ENCODE data around the gene TRIM65. TPM values are rescaled to one million over a fixed set of nuclear protein-coding genes. Genes with fewer than 3 reads are reported as not detected.

Gene TRIM65
- total and polyA plus RNA-seq, 10 of the 15 experiments (the other 5 are each of a cell fraction or from before 2014, with no cell fraction given): 1.4 to 26.0 (median 10.8) TPM

DNA sequence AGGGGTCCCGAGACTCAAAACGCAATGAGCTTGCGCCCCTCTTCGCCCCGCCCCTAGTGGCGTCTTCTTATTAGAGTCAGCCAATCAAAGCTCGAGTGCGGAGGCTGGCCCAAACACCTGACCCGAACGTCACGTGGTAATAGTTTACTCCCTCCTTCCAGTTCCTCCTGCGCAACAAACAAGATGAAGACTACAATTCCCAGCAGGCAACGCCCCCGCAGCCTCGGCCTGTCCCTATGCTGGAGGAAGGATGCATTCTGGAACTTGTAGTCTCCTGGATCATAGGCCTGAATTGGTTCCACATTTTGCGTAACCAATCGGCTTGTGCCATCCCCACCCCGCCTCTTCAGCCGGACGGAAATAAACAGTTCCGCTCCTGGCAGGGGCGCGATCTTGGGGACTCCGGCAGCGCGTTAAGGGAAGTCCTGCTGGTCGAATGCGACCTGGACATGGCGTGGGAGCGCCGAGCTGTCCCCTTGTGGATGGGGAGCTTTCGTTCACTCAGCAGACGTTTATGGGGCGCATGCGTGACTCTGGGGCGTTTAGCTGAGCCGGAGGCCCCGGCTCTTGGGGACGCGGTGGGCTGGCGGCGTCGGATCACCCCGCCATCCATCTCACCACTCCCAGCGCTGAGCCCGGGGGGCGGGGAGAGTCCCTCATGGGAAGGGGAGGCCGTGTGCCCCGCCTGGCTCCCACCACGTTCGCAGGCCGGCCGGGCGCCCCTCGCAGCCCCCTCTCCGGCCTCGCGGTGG, 41.3 kb downstream of the TRIM65 start, which contains the start of gene WBP2 (continued):
- TF ChIP-seq CHD2 (IDR thresholded peaks at IDR 0.05; ENCODE audit: borderline replicate concordance, low read depth, low read length) (peak; percentile 73; the same call in 1 of the 2 replicates), BACH1 (IDR thresholded peaks at IDR 0.05; ENCODE audit: borderline replicate concordance) (peak; percentile 89), PAX5 (IDR thresholded peaks at IDR 0.05; ENCODE audit: borderline replicate concordance, low read depth, low read length) (0 out of 2 replicates have a peak, but pooled peaks have one; percentile 59), FOXM1 (IDR thresholded peaks at IDR 0.05; ENCODE audit: low read depth, low read length) (no peak), EGR1 (IDR thresholded peaks at IDR 0.05; ENCODE audit: borderline replicate concordance in 1 of 2, low read depth in 2 of 2, low read length in 2 of 2) (peak; percentile 82 to 100), STAT1 (conservative IDR thresholded peaks at IDR 0.05) (peak; percentile 49; the same call in 1 of the 2 replicates), SUZ12 (IDR thresholded peaks at IDR 0.05; ENCODE audit: unreplicated experiment) (no peak), SIX5 (IDR thresholded peaks at IDR 0.05; ENCODE audit: low read depth, low read length, severe bottlenecking) (peak; percentile 99), NRF1 (conservative IDR thresholded peaks at IDR 0.05; ENCODE audit: low read depth, low read length) (peak; percentile 54), GABPA (IDR thresholded peaks at IDR 0.05; ENCODE audit: low read depth) (peak; percentile 75; the same call in 1 of the 2 replicates), POLR2AphosphoS2 (IDR thresholded peaks at IDR 0.05; ENCODE audit: low read depth, low read length) (peak; percentile 97), NR2F1 (conservative IDR thresholded peaks at IDR 0.05) (peak; percentile 64), SMAD1 (IDR thresholded peaks at IDR 0.05; ENCODE audit: low read depth, partially characterized antibody) (peak; percentile 84), MYC (IDR thresholded peaks at IDR 0.05; ENCODE audit: insufficient read depth, insufficient read length, insufficient replicate concordance, low read length, severe bottlenecking) (no peak), CHD1 (IDR thresholded peaks at IDR 0.05; ENCODE audit: low read depth, low read length) (no peak), SMAD5 (IDR thresholded peaks at IDR 0.05; ENCODE audit: low read depth) (peak; percentile 81; the same call in 1 of the 2 replicates), NR2C2 (IDR thresholded peaks at IDR 0.05; ENCODE audit: borderline replicate concordance, control insufficient read depth, insufficient read length, low read depth) (no peak), TCF3 (IDR thresholded peaks at IDR 0.05; ENCODE audit: borderline replicate concordance, insufficient read depth, low read depth, low read length) (peak; percentile 43; the same call in 1 of the 2 replicates), NFIC (IDR thresholded peaks at IDR 0.05; ENCODE audit: low read depth, low read length) (no peak), ZSCAN29 (IDR thresholded peaks at IDR 0.05) (no peak), CHD4 (IDR thresholded peaks at IDR 0.05) (no peak), CEBPB (IDR thresholded peaks at IDR 0.05; ENCODE audit: borderline replicate concordance in 1 of 2, low read depth in 2 of 2, low read length in 2 of 2) (no peak)
- TF ChIP-seq, protein P1, sequence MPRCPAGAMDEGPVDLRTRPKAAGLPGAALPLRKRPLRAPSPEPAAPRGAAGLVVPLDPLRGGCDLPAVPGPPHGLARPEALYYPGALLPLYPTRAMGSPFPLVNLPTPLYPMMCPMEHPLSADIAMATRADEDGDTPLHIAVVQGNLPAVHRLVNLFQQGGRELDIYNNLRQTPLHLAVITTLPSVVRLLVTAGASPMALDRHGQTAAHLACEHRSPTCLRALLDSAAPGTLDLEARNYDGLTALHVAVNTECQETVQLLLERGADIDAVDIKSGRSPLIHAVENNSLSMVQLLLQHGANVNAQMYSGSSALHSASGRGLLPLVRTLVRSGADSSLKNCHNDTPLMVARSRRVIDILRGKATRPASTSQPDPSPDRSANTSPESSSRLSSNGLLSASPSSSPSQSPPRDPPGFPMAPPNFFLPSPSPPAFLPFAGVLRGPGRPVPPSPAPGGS (IDR thresholded peaks at IDR 0.05; ENCODE audit: borderline replicate concordance, insufficient read depth, low read depth, low read length, poor library complexity, severe bottlenecking): no peak
- TF ChIP-seq, protein P2, sequence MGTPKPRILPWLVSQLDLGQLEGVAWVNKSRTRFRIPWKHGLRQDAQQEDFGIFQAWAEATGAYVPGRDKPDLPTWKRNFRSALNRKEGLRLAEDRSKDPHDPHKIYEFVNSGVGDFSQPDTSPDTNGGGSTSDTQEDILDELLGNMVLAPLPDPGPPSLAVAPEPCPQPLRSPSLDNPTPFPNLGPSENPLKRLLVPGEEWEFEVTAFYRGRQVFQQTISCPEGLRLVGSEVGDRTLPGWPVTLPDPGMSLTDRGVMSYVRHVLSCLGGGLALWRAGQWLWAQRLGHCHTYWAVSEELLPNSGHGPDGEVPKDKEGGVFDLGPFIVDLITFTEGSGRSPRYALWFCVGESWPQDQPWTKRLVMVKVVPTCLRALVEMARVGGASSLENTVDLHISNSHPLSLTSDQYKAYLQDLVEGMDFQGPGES (IDR thresholded peaks at IDR 0.05): peak; percentile 62; the same call in 1 of the 2 replicates
- TF ChIP-seq, protein P3, sequence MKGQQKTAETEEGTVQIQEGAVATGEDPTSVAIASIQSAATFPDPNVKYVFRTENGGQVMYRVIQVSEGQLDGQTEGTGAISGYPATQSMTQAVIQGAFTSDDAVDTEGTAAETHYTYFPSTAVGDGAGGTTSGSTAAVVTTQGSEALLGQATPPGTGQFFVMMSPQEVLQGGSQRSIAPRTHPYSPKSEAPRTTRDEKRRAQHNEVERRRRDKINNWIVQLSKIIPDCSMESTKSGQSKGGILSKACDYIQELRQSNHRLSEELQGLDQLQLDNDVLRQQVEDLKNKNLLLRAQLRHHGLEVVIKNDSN (IDR thresholded peaks at IDR 0.05; ENCODE audit: borderline replicate concordance, extremely low read length, insufficient read depth, low read depth, low read length): peak; percentile 86
- TF ChIP-seq, protein P4, sequence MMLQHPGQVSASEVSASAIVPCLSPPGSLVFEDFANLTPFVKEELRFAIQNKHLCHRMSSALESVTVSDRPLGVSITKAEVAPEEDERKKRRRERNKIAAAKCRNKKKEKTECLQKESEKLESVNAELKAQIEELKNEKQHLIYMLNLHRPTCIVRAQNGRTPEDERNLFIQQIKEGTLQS (IDR thresholded peaks at IDR 0.05; ENCODE audit: borderline replicate concordance, extremely low read depth, low read depth, low read length): peak; percentile 89; the same call in 1 of the 2 replicates

Measured in GM12878 (cell line).